ENCODE results near the gene PDE11A.

GRCh38 chr2:177897278-177897677, 175.3 kb downstream of the PDE11A start:
- TF ChIP-seq POLR2AphosphoS5 (IDR thresholded peaks at IDR 0.05) = no peak
- no peak for TF ChIP-seq CTCF (IDR thresholded peaks at IDR 0.05 in 8 of 11, conservative IDR thresholded peaks at IDR 0.05 in 3 of 11)
